HEK293 (cell line): ENCODE measurements around the gene PPP4R4.

Source experiments
- CTCF ChIA-PET: fragments of 350-600 bp; formaldehyde crosslinking; extraction: SDS; loops from one replicate; lab custom pipeline; 2021; ENCODE audit warnings: antibody characterized with exemption; lab: Yijun Ruan, JAX
- POLR2A ChIA-PET: fragments of 300-600 bp; formaldehyde crosslinking; extraction: SDS; loops from one replicate; lab custom pipeline; 2020; ENCODE audit warnings: antibody characterized with exemption, inconsistent platforms; lab: Yijun Ruan, JAX
- H3K27ac ChIP-seq: fragments of 200-500 bp; sonication (Bioruptor generic); 2 replicates; pipeline ENCODE4 v1.5.1; 2014; ENCODE audit warnings: low read depth, low read length, control low read depth, inconsistent platforms; ENCODE audit errors: extremely low read depth
- H3K36me3 ChIP-seq, 2 experiments: fragments of 200-500 bp in 1 of 2; sonication (Bioruptor generic) in 1 of 2; 1 replicate in 1 of 2; 2 replicates in 1 of 2; pipeline ENCODE4 v1.5.1; 2014 to 2017; ENCODE audit warnings: inconsistent platforms in 2 of 2, low read length in 2 of 2; ENCODE audit not compliant: control insufficient read depth in 2 of 2, insufficient read depth in 1 of 2
- H3K4me1 ChIP-seq: fragments of 200-500 bp; sonication (Bioruptor generic); 2 replicates; pipeline ENCODE4 v1.5.1; 2014; ENCODE audit warnings: mild to moderate bottlenecking, low read length, inconsistent platforms; ENCODE audit not compliant: control insufficient read depth, insufficient read depth
- H3K4me3 ChIP-seq: 2 replicates; pipeline ENCODE4 v1.5.1; 2011; ENCODE audit warnings: low read depth, mild to moderate bottlenecking, control low read depth, low read length, moderate library complexity
- H3K9me3 ChIP-seq: fragments of 200-500 bp; sonication (Bioruptor generic); 2 replicates; pipeline ENCODE4 v1.5.1; 2014; ENCODE audit warnings: low read depth, low read length, inconsistent platforms; ENCODE audit not compliant: control insufficient read depth, insufficient read depth
- GLIS1 ChIP-seq: fragments of 450-650 bp; formaldehyde crosslinking; IDR thresholded peaks from 2 replicates; pipeline ENCODE4 v1.5.1; 2016; ENCODE audit warnings: missing biosample characterization, missing genetic modification characterization
- GLIS2 ChIP-seq: fragments of 450-650 bp; formaldehyde crosslinking; IDR thresholded peaks from 2 replicates; pipeline ENCODE4 v1.5.1; 2016; ENCODE audit warnings: missing biosample characterization, missing genetic modification characterization
- KLF16 ChIP-seq: fragments of 450-650 bp; formaldehyde crosslinking; IDR thresholded peaks from 2 replicates; pipeline ENCODE4 v1.5.1; 2017; ENCODE audit warnings: missing biosample characterization, missing genetic modification characterization
- ZFHX2 ChIP-seq: fragments of 450-650 bp; formaldehyde crosslinking; conservative IDR thresholded peaks from 2 replicates; pipeline ENCODE4 v1.5.1; 2016; ENCODE audit warnings: missing biosample characterization, missing genetic modification characterization
- ZFP69B ChIP-seq: fragments of 450-650 bp; formaldehyde crosslinking; IDR thresholded peaks from 2 replicates; pipeline ENCODE4 v1.5.1; 2016; ENCODE audit warnings: missing biosample characterization, missing genetic modification characterization
- ZIC2 ChIP-seq: fragments of 450-650 bp; formaldehyde crosslinking; IDR thresholded peaks from 2 replicates; pipeline ENCODE4 v1.5.1; 2016; ENCODE audit warnings: missing biosample characterization, missing genetic modification characterization
- ZNF2 ChIP-seq: fragments of 450-650 bp; formaldehyde crosslinking; IDR thresholded peaks from 2 replicates; pipeline ENCODE4 v1.5.1; 2016; ENCODE audit warnings: missing biosample characterization, missing genetic modification characterization
- ZNF211 ChIP-seq: fragments of 450-650 bp; formaldehyde crosslinking; IDR thresholded peaks from 2 replicates; pipeline ENCODE4 v1.5.1; 2016; ENCODE audit warnings: low read depth, missing biosample characterization, missing genetic modification characterization
- ZNF341 ChIP-seq: fragments of 450-650 bp; formaldehyde crosslinking; IDR thresholded peaks from 2 replicates; pipeline ENCODE4; 2016; ENCODE audit warnings: low read depth, missing biosample characterization, missing genetic modification characterization
- ZNF423 ChIP-seq: fragments of 450-650 bp; formaldehyde crosslinking; IDR thresholded peaks from 2 replicates; pipeline ENCODE4 v1.5.1; 2016; ENCODE audit warnings: missing biosample characterization, missing genetic modification characterization
- ZNF544 ChIP-seq: fragments of 450-650 bp; formaldehyde crosslinking; IDR thresholded peaks from 2 replicates; pipeline ENCODE4 v1.5.0; 2017; ENCODE audit warnings: missing biosample characterization, missing genetic modification characterization
- ZNF560 ChIP-seq: fragments of 450-650 bp; formaldehyde crosslinking; IDR thresholded peaks from 2 replicates; pipeline ENCODE4 v1.5.1; 2017; ENCODE audit warnings: missing biosample characterization, missing genetic modification characterization, borderline replicate concordance
- ZNF629 ChIP-seq: fragments of 450-650 bp; formaldehyde crosslinking; IDR thresholded peaks from 2 replicates; pipeline ENCODE4 v1.5.1; 2017; ENCODE audit warnings: missing biosample characterization, missing genetic modification characterization
- ZNF707 ChIP-seq: fragments of 450-650 bp; formaldehyde crosslinking; IDR thresholded peaks from 2 replicates; pipeline ENCODE4 v1.5.1; 2016; ENCODE audit warnings: missing biosample characterization, missing genetic modification characterization

The PPP4R4 gene

GRCh38 chr14:94321421-94322271 lies 147.5 kb downstream of the PPP4R4 start:
- H3K27ac ChIP-seq, result no peak overlapping the region
- TF ChIP-seq ZNF2 (tag by site-specific recombination), result no peak
- no peak for TF ChIP-seq ZNF544
- TF ChIP-seq ZNF211, result no peak
- no peak for TF ChIP-seq ZNF423 (tag by site-specific recombination)
- TF ChIP-seq ZNF341 (tag by site-specific recombination), result no peak
- no peak for TF ChIP-seq ZFHX2 (tag by site-specific recombination)
- TF ChIP-seq ZFP69B, result no peak
- TF ChIP-seq KLF16 (tag by site-specific recombination), result no peak
- ChIA-PET POLR2A (no interaction called here), CTCF (interaction anchor here (0.5 kb wide), 1 partner anchor 9 kb away, joined by 3 read pairs; no protein-coding TSS in a partner anchor)
- H3K4me1 ChIP-seq, result no peaks in the 10 kb centered on the region
- no peak overlapping the region for H3K4me3 ChIP-seq
- no peaks in the 10 kb centered on the region for H3K9me3 ChIP-seq
- no peaks in the 10 kb centered on the region for H3K36me3 ChIP-seq

- peak; percentile 69 for TF ChIP-seq GLIS1 (tag by site-specific recombination)
- no peak for TF ChIP-seq ZNF629 (tag by site-specific recombination)
- TF ChIP-seq ZIC2 (tag by site-specific recombination), result peak; percentile 73
- peak; percentile 19; the same call in 1 of the 2 replicates for TF ChIP-seq GLIS2 (tag by site-specific recombination)
- TF ChIP-seq ZNF560 (tag by site-specific recombination), result no peak
- H3K36me3 ChIP-seq, result no peaks in the 10 kb centered on the region
- no peak within 1 kb of the TSS for H3K4me3 ChIP-seq
- no peak within 1 kb of the TSS for H3K27ac ChIP-seq
- H3K9me3 ChIP-seq, result no peaks in the 10 kb centered on the region
- no peaks in the 10 kb centered on the region for H3K4me1 ChIP-seq
- POLR2A ChIA-PET, result no interaction called here
- CTCF ChIA-PET, result interaction anchor here (1.3 kb wide), 1 partner anchor 14 kb away, joined by 3 read pairs; no protein-coding TSS in a partner anchor
Measured at GRCh38 chr14:94322648-94323570, 148.8 kb downstream of the PPP4R4 start, which contains the start of gene SERPINA6. SERPINA6 (minus strand) TSS chr14:94323336; CDS start chr14:94314648, 8,688 bp downstream.

GRCh38 chr14:94328196-94328595 lies 154.1 kb downstream of the PPP4R4 start:
- ChIA-PET CTCF (no interaction called here), POLR2A (no interaction called here)
- no peaks in the 10 kb centered on the region for H3K9me3 ChIP-seq
- TF ChIP-seq ZNF707 (tag by site-specific recombination) (no peak), ZNF560 (tag by site-specific recombination) (no peak)
- no peaks in the 10 kb centered on the region for H3K36me3 ChIP-seq
- no peak overlapping the region for H3K4me3 ChIP-seq
- H3K27ac ChIP-seq, result no peak overlapping the region
- no peaks in the 10 kb centered on the region for H3K4me1 ChIP-seq
